Motor neuron (in vitro differentiated cells): ENCODE results near the gene LTF. TPM values are rescaled to one million over a fixed set of nuclear protein-coding genes. Genes with fewer than 3 reads are reported as not detected.

Experiments
- ATAC-seq, 8 experiments: fragments of 200-7000 bp; cut with Tn5 transposase; replicated peaks in 6 of 8; 2 replicates each; pipeline ENCODE4 v1.8.0; 2021; ENCODE audit warnings: mild to moderate bottlenecking in 8 of 8, moderate library complexity in 8 of 8
- H3K27ac ChIP-seq, 2 donors: fragments of 250-450 bp; sonication (Bioruptor Pico); 2 replicates each; pipeline ENCODE4 v1.9.0; 2021; ENCODE audit warnings: antibody characterized with exemption in 2 of 2, mild to moderate bottlenecking in 2 of 2, moderate library complexity in 1 of 2
- H3K4me1 ChIP-seq, 2 donors: fragments of 250-450 bp; sonication (Bioruptor Pico); replicated peaks in 1 of 2; 2 replicates each; pipeline ENCODE4 v1.6.1; 2021; ENCODE audit warnings: antibody characterized with exemption in 2 of 2, mild to moderate bottlenecking in 2 of 2, moderate library complexity in 1 of 2
- H3K4me3 ChIP-seq, 5 donors: fragments of 250-450 bp; sonication (Bioruptor Pico); 2 replicates each; pipeline ENCODE4 v1.9.0; 2021; ENCODE audit warnings: antibody characterized with exemption in 5 of 5, mild to moderate bottlenecking in 5 of 5, moderate library complexity in 4 of 5
- WGBS, 10 experiments: fragments of 450-650 bp; shearing (Covaris generic); methylation state at CpG; one replicate each; pipeline ENCODE4 v1.0.0; 2022; 5-methylcytosine and 5-hydroxymethylcytosine counted together
- in situ Hi-C, 9 experiments: fragments of 400-800 bp; cut with MboI; loops; one replicate each; pipeline ENCODE4 v1.15.0; 2021; ENCODE audit warnings: low sequenced_read_pairs in 9 of 9, low pct_unique_long_range_greater_than_20kb in 2 of 9; ENCODE audit not compliant: unreplicated experiment in 9 of 9
- total RNA-seq, 8 experiments: library from RNA; unstranded; fragments of 300-600 nt; gene quantifications; 2 replicates each; pipeline versions ENCODE4 v1.2.3 to v1.2.4, GENCODE V29; 2022

LTF gene
- total RNA-seq, 8 experiments from 2014 or later = 0.04 to 8.1 (median 1.5) TPM; not detected in 2

GRCh38 chr3:46477145-46477544, 12.4 kb upstream of the LTF start:
- no peak for ATAC-seq
- no peak overlapping the region for H3K4me3 ChIP-seq
- 0 to 100% (median 75%) methylated on average over 1 to 4 of the region's 4 CpGs; no CpG with 5 or more reads in 1 of the 10 experiments for WGBS, 10 experiments
- in situ Hi-C loops = loop anchor here in 4 of 9 experiments (25.0 kb wide), 2 partner anchors 160 to 435 kb away; no protein-coding TSS in a partner anchor
- no peak overlapping the region for H3K27ac ChIP-seq
- H3K4me1 ChIP-seq = peaks cover 0 to 4% of the 10 kb centered on the region in 2 donors

DNA sequence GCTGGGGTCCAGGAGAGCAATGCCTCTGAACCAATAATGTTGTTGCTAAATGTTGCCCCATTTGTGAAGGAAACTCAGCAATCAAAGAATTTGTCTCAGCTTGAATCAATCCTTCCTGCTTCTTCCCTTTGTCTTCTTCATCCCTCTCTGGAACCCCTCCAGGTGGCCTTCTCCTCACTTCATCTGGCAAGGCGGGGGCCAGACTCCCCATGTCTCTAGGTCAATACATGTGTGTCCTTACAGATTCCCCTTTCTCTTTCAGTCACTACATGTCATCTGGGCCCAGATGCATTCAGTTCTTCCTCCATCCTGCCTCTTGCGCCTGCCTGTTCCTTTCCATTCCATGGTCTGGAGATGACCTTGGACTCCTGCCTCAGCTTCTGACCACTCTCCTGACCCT, 8.0 kb upstream of the LTF start:
- no peak overlapping the region for H3K4me3 ChIP-seq
- H3K27ac ChIP-seq = no peak overlapping the region
- ATAC-seq = no peak
- 50 to 100% (median 100%) methylated on average over 1 to 2 of the region's 2 CpGs; no CpG with 5 or more reads in 5 of the 10 experiments for WGBS, 10 experiments
- H3K4me1 ChIP-seq = no peaks in the 10 kb centered on the region
- in situ Hi-C loops = no loop called here

GRCh38 chr3:46471371-46471914, 6.7 kb upstream of the LTF start:
- no peak for ATAC-seq
- Histone ChIP-seq H3K4me3 (no peak overlapping the region), H3K27ac (no peak overlapping the region), H3K4me1 (no peaks in the 10 kb centered on the region)
- 30 to 100% (median 82%) methylated on average over 1 to 4 of the region's 5 CpGs; no CpG with 5 or more reads in 6 of the 10 experiments for WGBS, 10 experiments
- in situ Hi-C loops = no loop called here

GRCh38 chr3:46470831-46471230, 6.1 kb upstream of the LTF start:
- Histone ChIP-seq H3K4me1 (no peaks in the 10 kb centered on the region), H3K4me3 (no peak overlapping the region), H3K27ac (no peak overlapping the region)
- 0 to 100% (median 75%) methylated on average over 1 to 4 of the region's 4 CpGs; no CpG with 5 or more reads in 3 of the 10 experiments for WGBS, 10 experiments
- no peak for ATAC-seq
- in situ Hi-C loops = no loop called here

DNA sequence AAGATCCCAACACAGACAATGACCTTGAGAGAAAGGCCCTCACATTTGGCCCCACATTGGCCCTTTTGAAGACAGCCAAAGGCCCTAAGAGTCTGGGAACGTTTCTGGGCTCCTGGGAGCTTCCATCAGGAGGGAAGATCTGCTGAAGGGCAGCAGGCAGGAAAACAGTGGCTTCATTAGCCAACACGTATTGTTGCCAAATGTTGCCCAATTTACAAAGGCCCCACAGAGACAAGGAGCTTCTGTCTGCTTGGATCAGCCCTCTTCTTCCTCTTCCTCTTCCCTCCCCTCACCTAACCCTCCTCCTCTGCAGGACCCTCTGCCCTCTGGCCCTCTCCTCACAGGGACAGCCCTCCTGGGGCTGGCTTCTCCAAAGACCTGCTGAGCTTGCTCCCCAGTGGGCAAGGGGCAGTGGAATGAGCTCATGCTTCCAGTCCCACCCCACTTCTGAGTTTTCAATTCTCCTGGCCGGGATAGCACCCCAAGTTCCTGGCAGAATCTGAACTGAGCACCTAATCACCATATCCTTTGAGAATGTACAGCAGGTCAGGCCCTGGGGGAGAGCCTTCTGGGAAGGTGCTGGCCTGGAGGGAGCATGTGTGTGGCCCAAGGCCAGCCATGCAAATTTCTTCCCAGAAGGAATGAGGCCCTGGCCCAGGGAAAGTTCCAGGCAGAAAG, 5.1 kb upstream of the LTF start:
- 30 to 67% (median 39%) methylated on average over 1 to 2 of the region's 3 CpGs; no CpG with 5 or more reads in 4 of the 10 experiments for WGBS, 10 experiments
- in situ Hi-C loops = no loop called here
- Histone ChIP-seq H3K4me1 (no peaks in the 10 kb centered on the region), H3K27ac (no peak overlapping the region), H3K4me3 (no peak overlapping the region)
- peak in 3 of 8 experiments; percentile 84 to 89 (median 84) for ATAC-seq

- in situ Hi-C loops = no loop called here
- no peak for ATAC-seq
- WGBS, 10 experiments = 50 to 100% (median 70%) methylated on average over 1 to 5 of the region's 6 CpGs; no CpG with 5 or more reads in 4 of the 10 experiments
- H3K4me1 ChIP-seq = no peaks in the 10 kb centered on the region
- no peak overlapping the region for H3K27ac ChIP-seq
- H3K4me3 ChIP-seq = no peak overlapping the region
These were observed 4.3 kb upstream of the LTF start for GRCh38 chr3:46468753-46469600.

- Histone ChIP-seq H3K4me3 (no peak overlapping the region), H3K27ac (no peak overlapping the region), H3K4me1 (no peaks in the 10 kb centered on the region)
- 33 to 88% (median 74%) methylated on average over 1 to 3 of the region's 4 CpGs for WGBS, 10 experiments
- no peak for ATAC-seq
- in situ Hi-C loops = no loop called here
These were observed 2.9 kb upstream of the LTF start for GRCh38 chr3:46467562-46467961.

GRCh38 chr3:46466871-46467403, 2.2 kb upstream of the LTF start:
- in situ Hi-C loops = no loop called here
- Histone ChIP-seq H3K4me3 (no peak overlapping the region), H3K4me1 (no peaks in the 10 kb centered on the region), H3K27ac (no peak overlapping the region)
- no peak for ATAC-seq
- WGBS, 10 experiments = 54 to 86% (median 57%) methylated on average over 1 of the region's 1 CpG; no CpG with 5 or more reads in 5 of the 10 experiments

DNA sequence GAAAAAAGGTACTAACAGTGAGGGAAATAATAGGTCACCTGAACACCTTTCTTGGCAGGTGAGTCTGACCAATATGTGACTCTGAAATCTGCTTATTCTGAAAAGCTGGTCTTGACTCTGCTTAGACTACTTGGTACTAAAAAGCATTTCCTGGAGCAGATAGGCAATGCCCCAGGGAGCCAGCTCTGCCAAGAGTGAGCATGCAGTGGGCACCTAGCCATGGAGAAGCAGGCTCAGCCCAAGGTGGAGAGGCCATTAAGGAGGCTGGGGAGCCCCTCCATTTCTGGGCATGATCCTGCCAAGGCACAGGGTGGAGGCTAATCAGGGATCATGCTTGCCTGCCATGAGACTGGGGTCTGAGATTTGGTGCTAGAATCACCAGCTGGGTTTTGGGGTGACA, 1.6 kb upstream of the LTF start:
- ATAC-seq = no peak
- H3K27ac ChIP-seq = no peak overlapping the region
- no peak overlapping the region for H3K4me3 ChIP-seq
- no peaks in the 10 kb centered on the region for H3K4me1 ChIP-seq
- in situ Hi-C loops = no loop called here

DNA sequence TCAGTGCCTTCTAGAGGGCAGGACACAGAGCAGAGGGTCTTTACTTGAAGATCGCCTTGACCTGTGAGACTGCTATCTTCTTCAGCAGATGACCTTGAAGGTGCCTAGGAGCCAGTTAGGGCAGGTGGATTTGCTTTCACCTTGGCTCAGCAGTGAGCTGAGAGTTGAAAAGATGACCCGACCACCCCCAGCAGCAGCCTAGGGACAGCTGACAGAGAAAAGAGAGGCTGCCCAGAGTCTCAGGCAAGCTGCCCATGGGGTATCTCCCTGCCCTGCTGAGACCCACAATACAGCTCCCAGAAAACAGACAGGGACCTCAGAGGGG, 453 bp upstream of the LTF start:
- H3K27ac ChIP-seq = no peak overlapping the region
- in situ Hi-C loops = no loop called here
- no peak for ATAC-seq
- no peaks in the 10 kb centered on the region for H3K4me1 ChIP-seq
- no peak overlapping the region for H3K4me3 ChIP-seq
- WGBS, 10 experiments = 0 to 80% (median 17%) methylated on average over 1 to 2 of the region's 2 CpGs; no CpG with 5 or more reads in 5 of the 10 experiments

- ATAC-seq = no peak
- no peak overlapping the region for H3K27ac ChIP-seq
- no peak overlapping the region for H3K4me3 ChIP-seq
- in situ Hi-C loops = no loop called here
- no peaks in the 10 kb centered on the region for H3K4me1 ChIP-seq
- WGBS, 10 experiments = 60 to 80% (median 77%) methylated on average over 3 to 6 of the region's 8 CpGs; no CpG with 5 or more reads in 5 of the 10 experiments
These were observed 850 bp downstream of the LTF start for GRCh38 chr3:46463868-46464241.

DNA sequence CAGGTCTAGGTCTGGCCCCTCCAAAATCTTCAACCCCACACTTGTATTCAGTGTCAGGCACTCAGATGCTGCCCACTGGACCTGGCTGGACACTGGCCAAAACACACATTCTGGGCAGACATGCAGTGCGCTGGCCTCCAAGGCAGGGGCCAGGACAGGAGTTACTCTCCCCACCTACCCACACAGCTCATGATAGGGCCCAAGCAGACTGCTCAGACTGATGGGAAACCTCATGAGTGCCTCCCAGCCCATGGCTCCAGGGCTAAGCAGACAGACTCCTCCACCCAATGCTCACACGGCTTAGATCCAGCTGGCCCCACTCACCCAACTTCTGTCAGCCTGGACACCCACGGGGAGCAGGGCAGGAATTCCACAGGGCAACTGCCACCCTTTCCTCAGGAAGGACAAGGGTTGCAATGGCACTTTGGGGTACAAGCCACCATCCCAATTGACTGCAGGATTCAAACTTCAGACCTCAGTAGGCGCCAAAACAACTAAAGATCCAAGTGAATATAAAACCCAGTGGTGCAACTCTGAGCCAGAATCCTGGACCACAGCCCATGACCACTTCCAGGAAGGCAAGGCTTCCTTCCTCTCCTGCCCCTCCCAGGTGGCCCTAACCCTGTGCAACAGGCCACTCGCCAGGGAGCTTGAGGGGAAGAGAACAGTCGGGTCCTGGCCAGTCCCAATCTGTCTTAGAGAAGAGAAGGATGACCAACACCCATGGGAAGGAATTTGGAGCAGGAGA, 1.4 kb downstream of the LTF start:
- in situ Hi-C loops = no loop called here
- WGBS, 10 experiments = 50 to 100% (median 60%) methylated on average over 1 to 4 of the region's 6 CpGs; no CpG with 5 or more reads in 3 of the 10 experiments
- ATAC-seq = peak in 4 of 8 experiments; percentile 28 to 66 (median 62)
- Histone ChIP-seq H3K4me1 (no peaks in the 10 kb centered on the region), H3K4me3 (no peak overlapping the region), H3K27ac (no peak overlapping the region)
